KMS-11 (cell line): ENCODE data around the gene AATK.

Experiments
- H2AFZ ChIP-seq: fragments of 200-600 bp; sonication (generic); 2 replicates; pipeline ENCODE4 v1.6.1; 2016; ENCODE audit warnings: antibody characterized with exemption, mixed run types, low read depth
- H3K27ac ChIP-seq: fragments of 200-600 bp; sonication (generic); 2 replicates; pipeline ENCODE4 v1.6.1; 2016; ENCODE audit warnings: mild to moderate bottlenecking, mixed run types
- H3K27me3 ChIP-seq: fragments of 200-600 bp; sonication (generic); 2 replicates; pipeline ENCODE4 v1.6.1; 2017; ENCODE audit warnings: mild to moderate bottlenecking, low read depth, mixed run types, moderate library complexity; ENCODE audit not compliant: insufficient read depth
- H3K36me3 ChIP-seq: fragments of 200-600 bp; sonication (generic); 2 replicates; pipeline ENCODE4 v1.6.1; 2017; ENCODE audit warnings: mild to moderate bottlenecking, mixed run types; ENCODE audit not compliant: insufficient read depth
- H3K4me1 ChIP-seq: fragments of 200-600 bp; sonication (generic); 2 replicates; pipeline ENCODE4 v1.6.1; 2016; ENCODE audit warnings: mild to moderate bottlenecking, low read depth, mixed run types; ENCODE audit not compliant: poor library complexity, severe bottlenecking
- H3K4me2 ChIP-seq: fragments of 200-600 bp; sonication (generic); 2 replicates; pipeline ENCODE4 v1.7.0; 2016; ENCODE audit warnings: mild to moderate bottlenecking, mixed run types
- H3K4me3 ChIP-seq: fragments of 200-600 bp; sonication (generic); IDR thresholded peaks from 2 replicates; pipeline ENCODE4 v1.6.1; 2017; ENCODE audit warnings: low read depth, low read length, mixed read lengths; ENCODE audit not compliant: insufficient read depth
- H3K79me2 ChIP-seq: fragments of 200-600 bp; sonication (generic); 2 replicates; pipeline ENCODE4 v1.6.1; 2016; ENCODE audit warnings: low read depth, mixed run types; ENCODE audit not compliant: insufficient read depth
- H3K9ac ChIP-seq: fragments of 200-600 bp; sonication (generic); 2 replicates; pipeline ENCODE4 v1.6.1; 2016; ENCODE audit warnings: mild to moderate bottlenecking, mixed run types
- H4K20me1 ChIP-seq: fragments of 200-600 bp; sonication (generic); 2 replicates; pipeline ENCODE4 v1.6.1; 2016; ENCODE audit warnings: mild to moderate bottlenecking, mixed run types; ENCODE audit not compliant: insufficient read depth
- CTCF ChIP-seq: fragments of 200-600 bp; sonication (generic); conservative IDR thresholded peaks from 2 replicates; pipeline ENCODE4 v1.6.1; 2017; ENCODE audit warnings: low read depth, mild to moderate bottlenecking, antibody characterized with exemption, low read length, moderate library complexity, mixed read lengths

AATK gene

GRCh38 chr17:81187120-81187519 lies 21.1 kb upstream of the AATK start:
- no peaks in the 10 kb centered on the region for H3K36me3 ChIP-seq
- H3K4me3 ChIP-seq = no peak overlapping the region
- no peaks in the 10 kb centered on the region for H3K4me1 ChIP-seq
- no peak overlapping the region for H3K9ac ChIP-seq
- H2AFZ ChIP-seq = no peak overlapping the region
- peaks cover 43% of the 10 kb centered on the region for H3K27me3 ChIP-seq
- TF ChIP-seq CTCF = no peak
- H3K79me2 ChIP-seq = no peaks in the 10 kb centered on the region
- H4K20me1 ChIP-seq = no peaks in the 10 kb centered on the region
- H3K27ac ChIP-seq = no peak overlapping the region
- H3K4me2 ChIP-seq = no peak overlapping the region

GRCh38 chr17:81186203-81186602 lies 20.2 kb upstream of the AATK start:
- Histone ChIP-seq H2AFZ (no peak overlapping the region), H3K4me1 (no peaks in the 10 kb centered on the region), H3K9ac (no peak overlapping the region), H3K4me2 (no peak overlapping the region), H3K27ac (no peak overlapping the region), H3K79me2 (no peaks in the 10 kb centered on the region), H3K27me3 (peaks cover 52% of the 10 kb centered on the region), H3K4me3 (no peak overlapping the region), H3K36me3 (no peaks in the 10 kb centered on the region), H4K20me1 (no peaks in the 10 kb centered on the region)
- no peak for TF ChIP-seq CTCF

GRCh38 chr17:81184555-81184954 lies 18.5 kb upstream of the AATK start:
- no peaks in the 10 kb centered on the region for H4K20me1 ChIP-seq
- no peak overlapping the region for H3K4me3 ChIP-seq
- TF ChIP-seq CTCF = no peak
- no peaks in the 10 kb centered on the region for H3K4me1 ChIP-seq
- H3K79me2 ChIP-seq = no peaks in the 10 kb centered on the region
- H2AFZ ChIP-seq = no peak overlapping the region
- H3K9ac ChIP-seq = no peak overlapping the region
- H3K4me2 ChIP-seq = no peak overlapping the region
- H3K36me3 ChIP-seq = no peaks in the 10 kb centered on the region
- H3K27me3 ChIP-seq = peaks cover 68% of the 10 kb centered on the region
- H3K27ac ChIP-seq = no peak overlapping the region

GRCh38 chr17:81183807-81184206 lies 17.8 kb upstream of the AATK start:
- peaks cover 76% of the 10 kb centered on the region for H3K27me3 ChIP-seq
- H3K27ac ChIP-seq = no peak overlapping the region
- no peak overlapping the region for H3K9ac ChIP-seq
- H3K36me3 ChIP-seq = no peaks in the 10 kb centered on the region
- no peaks in the 10 kb centered on the region for H3K79me2 ChIP-seq
- no peak overlapping the region for H3K4me3 ChIP-seq
- TF ChIP-seq CTCF = no peak
- no peak overlapping the region for H3K4me2 ChIP-seq
- no peaks in the 10 kb centered on the region for H4K20me1 ChIP-seq
- no peak overlapping the region for H2AFZ ChIP-seq
- H3K4me1 ChIP-seq = no peaks in the 10 kb centered on the region
